HG02759 (cell line): Measurements from ENCODE around the gene YPEL5.
"Not testable (repeated sequence)": the region's sequence is repeated elsewhere in the genome, so short reads cannot be mapped to it uniquely, and the experiment has no call there.

Source experiments
- ATAC-seq: cut with Tn5 transposase; IDR thresholded peaks from one replicate; pipeline ENCODE4 v1.9.1; 2021; ENCODE audit warnings: mild to moderate bottlenecking, moderate library complexity; ENCODE audit not compliant: unreplicated experiment

Gene YPEL5

DNA sequence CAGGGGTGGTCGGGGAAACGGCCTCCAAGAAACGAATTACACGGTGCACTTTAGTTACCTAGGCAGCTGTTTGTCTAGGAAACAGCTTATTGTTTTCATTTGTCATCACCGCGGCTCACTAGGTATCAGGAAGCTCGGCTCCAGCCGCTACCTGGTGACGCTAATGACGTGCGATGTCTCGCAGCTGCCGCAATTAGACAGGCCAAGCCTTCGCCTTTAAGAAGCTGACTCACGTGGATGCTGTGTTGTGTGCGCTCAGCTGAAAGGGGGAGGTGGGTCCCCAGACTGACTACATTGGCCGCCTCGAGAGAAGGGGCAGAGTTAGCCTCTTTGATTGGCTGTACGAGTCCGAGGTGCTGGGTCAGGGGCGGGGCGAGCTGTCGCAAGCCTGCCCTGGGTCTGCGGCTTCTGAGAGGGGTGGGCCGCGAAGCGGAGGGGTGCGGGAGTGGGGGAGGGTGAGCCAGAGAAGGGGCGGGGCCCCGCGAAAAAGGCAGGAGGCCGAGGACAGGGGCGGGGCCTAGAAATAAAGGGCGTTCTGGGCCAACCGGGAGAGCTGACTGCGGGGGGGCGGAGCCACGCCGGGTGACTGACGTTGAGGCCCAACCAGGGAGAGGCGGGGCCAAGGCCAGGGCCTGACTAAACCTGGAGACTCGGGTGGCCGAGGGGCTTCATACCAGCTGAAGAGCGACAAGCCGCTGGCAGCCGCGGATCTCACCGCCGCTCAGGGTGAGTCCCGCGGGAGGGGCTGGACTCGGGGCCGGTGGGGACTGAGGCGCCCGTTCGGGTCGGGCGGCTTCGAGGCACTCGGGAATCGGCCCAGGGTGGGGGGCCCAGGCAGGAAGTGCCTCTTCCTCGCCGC is at the start of gene YPEL5:
YPEL5 (plus strand) TSS at position 671 of the 859 bp plus-strand sequence. CDS start 9,645 bp downstream, outside the sequence.
- peak; percentile 91 for ATAC-seq

DNA sequence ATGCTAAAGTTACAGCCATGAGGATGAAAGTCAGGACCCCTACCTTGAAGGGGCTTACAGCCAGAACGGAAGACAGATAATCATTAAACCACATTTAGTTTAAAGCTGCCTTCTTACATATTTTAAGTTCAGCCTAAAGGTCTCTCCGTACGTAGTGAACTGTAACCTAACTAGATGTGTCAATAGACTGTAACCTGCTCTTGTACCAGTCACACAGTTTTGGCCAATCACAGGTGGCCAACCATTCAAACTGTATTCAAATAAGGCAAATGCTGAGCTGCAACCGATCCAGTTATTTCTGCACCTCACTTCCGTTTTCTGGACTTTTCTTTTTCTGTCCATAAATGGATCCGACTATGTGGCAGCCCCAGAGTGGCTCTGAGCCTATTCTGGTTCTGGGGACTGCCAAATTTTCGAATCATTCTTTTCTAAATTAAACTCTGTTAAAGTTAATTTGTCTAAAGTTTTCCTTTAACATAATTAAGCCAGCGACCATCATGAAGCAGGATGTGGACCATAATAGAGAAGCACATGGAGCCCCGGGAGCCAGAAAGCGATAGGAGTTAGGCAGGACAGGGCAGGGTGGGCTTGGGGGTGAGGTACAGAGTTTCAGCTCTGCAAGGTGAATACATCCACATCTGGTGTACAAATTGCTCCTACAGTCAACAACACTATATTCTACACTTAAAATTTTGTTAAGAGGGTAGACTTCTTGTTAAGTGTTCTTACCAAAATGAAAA is 48.4 kb upstream of the YPEL5 start:
- ATAC-seq, result no peak

- ATAC-seq, result not testable (repeated sequence)
These were observed 47.4 kb upstream of the YPEL5 start for GRCh38 chr2:30099366-30099765.

DNA sequence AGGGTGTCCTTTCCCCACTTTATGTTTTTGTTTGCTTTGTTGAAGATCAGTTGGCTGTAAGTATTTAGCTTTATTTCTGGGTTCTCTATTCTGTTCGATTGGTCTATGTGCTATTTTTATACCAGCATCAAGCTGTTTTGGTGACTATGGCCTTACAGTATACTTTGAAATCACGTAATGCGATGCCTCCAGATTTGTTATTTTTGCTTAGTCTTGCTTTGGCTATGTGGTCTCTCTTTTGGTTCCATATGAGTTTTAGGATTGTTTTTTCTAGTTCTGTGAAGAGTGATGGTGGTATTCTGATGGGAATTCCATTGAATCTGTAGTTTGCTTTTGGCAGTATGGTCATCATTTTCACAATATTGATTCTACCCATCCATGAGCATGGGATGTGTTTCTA is 46.1 kb upstream of the YPEL5 start:
- ATAC-seq, result not testable (repeated sequence)

GRCh38 chr2:30104307-30104706 is 42.5 kb upstream of the YPEL5 start:
- no peak for ATAC-seq

DNA sequence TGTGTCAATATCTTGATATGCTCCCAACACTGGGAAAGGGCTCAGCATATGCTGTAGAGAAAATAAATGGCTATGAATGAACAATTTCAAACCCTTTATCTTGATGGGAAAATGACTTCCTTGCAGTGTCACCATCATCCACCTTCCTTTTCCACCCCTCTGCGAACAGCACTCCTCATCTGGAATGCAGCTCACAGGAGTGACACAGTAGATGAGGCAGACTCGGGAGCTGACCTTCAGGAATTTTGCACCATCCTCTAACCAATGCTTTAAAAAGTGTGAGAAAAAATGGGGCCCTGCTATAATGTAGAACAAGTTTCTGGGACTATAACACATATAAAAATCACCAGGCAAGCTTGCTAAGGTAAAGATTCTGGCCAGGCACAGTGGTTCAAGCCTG is 41.3 kb upstream of the YPEL5 start:
- no peak for ATAC-seq

DNA sequence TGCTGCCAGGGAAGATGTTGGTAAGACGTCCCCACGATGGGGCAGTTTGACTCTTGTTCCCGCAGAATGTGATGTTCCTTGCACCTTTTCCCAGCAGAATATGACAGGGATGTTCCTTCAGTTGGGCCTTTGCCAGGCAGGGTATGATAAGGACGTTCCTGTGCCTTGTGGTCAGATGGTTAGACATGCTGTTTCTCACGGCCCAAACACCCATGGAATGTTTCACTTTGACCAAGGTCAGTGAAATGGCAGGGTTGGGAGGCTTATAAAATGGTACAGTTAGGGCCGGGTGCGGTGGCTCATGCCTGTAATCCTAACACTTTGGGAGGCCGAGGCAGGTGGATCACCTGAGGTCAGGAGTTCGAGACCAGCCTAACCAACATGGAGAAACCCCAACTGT is 40.3 kb upstream of the YPEL5 start:
- ATAC-seq, result no peak

DNA sequence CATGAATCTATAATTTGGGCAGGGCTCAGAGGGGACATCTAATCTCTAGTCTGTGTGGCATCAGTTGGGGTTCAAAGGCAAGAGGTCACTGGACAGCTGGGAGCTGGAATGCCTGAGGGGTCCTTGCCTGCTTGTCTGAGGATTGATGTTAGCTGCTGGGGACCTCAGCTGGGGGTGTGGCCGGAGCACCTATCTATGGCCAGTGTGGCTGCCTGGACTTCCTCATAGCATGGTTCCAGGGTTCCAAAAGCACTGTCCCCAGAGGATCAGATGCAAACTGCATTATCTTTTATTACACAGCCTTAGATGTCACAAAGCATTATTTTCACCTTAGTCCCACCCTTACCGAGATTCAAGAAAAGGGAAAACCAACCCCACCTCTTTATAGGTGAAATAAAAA is 38.6 kb upstream of the YPEL5 start:
- ATAC-seq, result no peak

GRCh38 chr2:30108851-30109250 is 38.0 kb upstream of the YPEL5 start:
- ATAC-seq, result no peak

DNA sequence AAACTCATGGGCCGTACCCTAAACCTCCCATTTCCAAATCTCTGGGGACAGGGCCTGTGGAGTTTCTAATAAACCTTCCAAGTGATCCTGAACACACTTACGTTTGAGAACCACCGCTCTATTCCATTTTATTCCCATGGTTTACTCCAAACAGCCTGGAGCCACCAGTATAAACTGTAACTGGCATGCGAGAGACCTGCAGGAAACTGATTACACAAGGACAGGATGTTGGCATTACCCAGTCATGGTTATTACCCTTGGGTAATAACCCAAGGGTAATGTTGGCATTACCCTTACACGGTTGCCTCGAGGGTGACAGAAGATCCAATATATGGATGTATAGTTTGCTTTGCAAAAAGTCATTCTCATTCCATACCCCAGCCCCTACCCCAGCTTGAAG is 37.0 kb upstream of the YPEL5 start:
- ATAC-seq, result no peak

GRCh38 chr2:30110773-30111172 is 36.0 kb upstream of the YPEL5 start:
- no peak for ATAC-seq

DNA sequence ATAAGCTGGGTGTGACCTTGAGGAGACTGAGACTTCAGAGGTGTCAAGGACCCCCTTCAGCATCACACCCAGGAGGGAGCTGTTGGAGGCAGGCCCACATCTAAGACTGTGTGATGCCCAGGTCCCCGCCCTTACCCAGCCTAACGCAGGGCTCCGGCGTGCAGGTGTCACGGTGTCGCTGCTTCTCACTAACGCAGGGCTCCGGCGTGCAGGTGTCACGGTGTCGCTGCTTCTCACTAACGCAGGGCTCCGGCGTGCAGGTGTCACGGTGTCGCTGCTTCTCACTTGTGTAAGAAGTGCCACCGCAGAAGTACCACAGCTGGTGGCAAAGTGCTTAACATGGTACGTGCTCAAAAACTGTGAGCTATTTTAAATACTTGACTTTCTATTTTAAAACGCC is 35.6 kb upstream of the YPEL5 start:
- not testable (repeated sequence) for ATAC-seq

- ATAC-seq, result no peak
These were observed 34.2 kb upstream of the YPEL5 start for GRCh38 chr2:30112561-30112960.

DNA sequence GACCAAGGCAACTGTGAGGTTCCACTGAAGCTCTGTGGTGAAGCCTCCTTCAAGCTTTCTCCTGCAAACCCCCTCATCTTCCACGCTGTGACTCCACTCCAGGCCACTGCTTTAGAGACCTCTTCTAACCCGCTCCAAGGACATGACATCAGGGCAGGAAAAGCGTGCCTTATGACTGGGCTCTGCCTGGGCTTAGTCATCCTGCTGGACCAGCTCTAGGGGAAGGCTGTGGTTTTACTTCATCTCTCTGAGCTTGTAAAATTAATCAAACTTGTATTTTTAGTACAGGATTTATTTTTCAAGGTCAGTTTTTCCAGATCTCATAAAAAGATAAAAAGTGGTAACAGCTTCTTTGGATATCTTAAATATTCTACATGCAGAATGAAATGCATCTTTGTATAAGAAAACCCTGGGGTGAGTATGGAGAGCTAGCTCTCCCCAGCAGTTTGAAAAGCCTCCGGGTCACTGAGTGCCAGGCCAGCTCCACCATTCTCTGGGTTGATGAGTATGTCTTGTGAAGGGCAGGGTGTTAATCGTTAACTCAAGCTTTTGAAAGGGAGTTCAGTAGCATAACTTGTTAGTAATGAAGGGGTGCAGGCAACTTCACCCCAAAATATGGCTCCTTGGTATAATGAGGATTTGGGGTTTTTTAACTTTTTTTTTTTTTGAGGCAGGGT is 33.1 kb upstream of the YPEL5 start:
- no peak for ATAC-seq

DNA sequence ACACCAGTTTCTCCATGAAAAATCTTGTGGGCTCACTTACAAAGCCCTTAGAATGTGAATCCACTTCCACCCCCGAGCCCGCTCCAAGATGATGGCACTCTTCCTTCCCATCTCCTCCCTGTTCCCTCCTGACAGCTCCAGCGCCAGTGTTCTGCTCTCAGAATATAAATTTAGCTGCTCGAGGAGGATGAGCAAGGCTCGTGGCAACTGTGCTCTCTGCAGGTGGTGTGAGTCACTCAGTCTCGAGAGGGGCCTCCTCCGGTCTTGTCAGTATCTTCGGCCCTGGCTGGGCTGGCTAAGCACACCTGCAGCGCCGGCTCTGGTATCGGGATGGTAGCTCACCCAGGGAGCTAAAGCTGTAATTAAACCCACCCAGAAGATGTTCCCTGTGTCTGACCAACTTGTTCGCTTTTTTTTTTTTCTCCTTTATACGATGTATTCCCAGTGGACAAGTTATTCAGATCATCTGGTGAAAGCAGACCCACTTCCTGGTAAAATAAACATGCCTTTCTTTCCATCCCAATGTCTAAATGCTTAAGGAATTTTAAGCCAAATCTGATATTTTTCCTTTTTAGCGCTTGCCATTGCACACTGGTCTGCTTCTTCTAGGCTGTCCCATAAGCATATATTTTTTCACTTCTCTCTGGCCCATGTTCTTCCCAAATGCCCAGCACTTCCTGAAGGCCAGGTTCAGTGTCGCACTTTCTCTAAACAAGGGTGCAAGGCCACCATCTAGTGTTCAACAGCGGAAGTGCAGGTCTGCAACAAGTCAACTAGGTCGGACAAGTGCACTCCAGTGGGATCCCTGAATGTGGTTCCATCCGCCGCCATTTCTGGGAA is 31.4 kb upstream of the YPEL5 start:
- no peak for ATAC-seq

DNA sequence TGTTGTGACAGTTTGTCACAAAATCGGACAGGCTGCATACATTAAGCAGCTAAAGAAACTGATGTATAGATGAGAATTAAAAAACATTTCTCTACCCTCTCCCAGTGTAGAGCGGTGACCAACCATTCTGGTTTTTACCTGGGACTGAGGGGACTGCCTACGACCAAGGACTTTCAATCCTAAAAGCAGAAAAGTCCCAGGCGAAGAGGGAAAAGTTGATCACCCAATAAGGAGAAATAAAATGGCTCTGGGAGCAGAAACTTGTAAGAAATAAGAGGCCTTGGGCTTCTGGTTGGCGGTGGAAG is 30.9 kb upstream of the YPEL5 start:
- no peak for ATAC-seq

DNA sequence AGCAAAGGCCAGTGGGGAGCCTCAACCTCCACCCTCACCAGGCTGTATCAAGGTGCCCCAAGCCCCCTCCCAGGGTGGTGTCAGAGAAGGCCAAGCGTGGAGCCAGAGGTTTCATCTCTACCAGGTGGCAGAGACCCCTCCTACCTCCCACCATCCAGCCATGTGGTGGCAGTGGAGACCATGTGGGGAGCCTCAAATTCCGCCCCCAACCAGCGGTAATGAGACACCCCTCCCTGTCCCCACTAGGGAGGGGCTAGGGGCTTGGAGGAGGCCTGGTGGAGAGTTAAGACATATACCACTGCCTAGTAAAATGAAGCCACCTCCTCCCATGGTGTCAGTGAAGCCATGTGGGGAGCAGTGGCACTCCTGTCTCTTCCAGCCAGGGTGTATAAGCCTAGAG is 24.4 kb upstream of the YPEL5 start:
- ATAC-seq, result no peak

GRCh38 chr2:30127016-30127893 is 19.6 kb upstream of the YPEL5 start:
- no peak for ATAC-seq

GRCh38 chr2:30134582-30134981 is 12.2 kb upstream of the YPEL5 start:
- no peak for ATAC-seq

DNA sequence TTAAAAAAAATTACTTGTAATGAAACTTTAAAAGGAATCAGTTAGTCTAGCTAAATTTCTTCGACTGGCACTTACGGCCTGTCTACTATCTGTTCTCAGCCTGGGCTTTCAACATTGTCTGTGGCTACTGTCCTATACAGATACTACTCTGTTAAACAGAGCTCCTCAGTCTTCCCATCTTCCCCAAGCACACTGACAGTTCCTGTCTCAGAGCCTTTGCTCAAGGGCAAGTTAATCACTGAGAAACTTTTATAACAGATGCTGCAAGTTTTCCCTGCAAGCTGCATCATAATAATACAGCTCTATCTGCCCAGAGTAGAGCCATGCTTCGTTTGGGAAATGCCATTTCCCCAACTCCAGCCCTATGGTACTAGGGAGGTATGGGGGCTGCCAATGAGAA is 11.3 kb upstream of the YPEL5 start:
- no peak for ATAC-seq
